Tibial artery (tissue), 4 donors: ENCODE measurements around the gene TRPC4AP.

Source experiments
- DNase-seq, 2 donors: peaks; one replicate each; pipeline ENCODE4 v3.0.0-alpha.2; 2019
- H3K27ac ChIP-seq, 2 donors: fragments of 200-600 bp; sonication (generic) in 1 of 2; 1 replicate in 1 of 2; 2 replicates in 1 of 2; pipeline ENCODE4 v1.5.1; 2018 to 2019; ENCODE audit warnings: mild to moderate bottlenecking in 1 of 2
- H3K27me3 ChIP-seq, 2 donors: fragments of 200-600 bp; sonication (generic) in 1 of 2; one replicate each; pipeline versions ENCODE4 v1.5.1 to v1.6.0; 2016 to 2019
- H3K36me3 ChIP-seq, 3 donors: fragments of 200-600 bp; sonication (generic) in 2 of 3; one replicate each; pipeline ENCODE4 v1.5.1; 2016 to 2019; ENCODE audit warnings: mild to moderate bottlenecking in 2 of 3
- H3K4me1 ChIP-seq, 4 donors: fragments of 200-600 bp; sonication (generic) in 2 of 4; 1 replicate in 3 of 4; 2 replicates in 1 of 4; pipeline ENCODE4 v1.5.1; 2016 to 2019
- H3K4me3 ChIP-seq, 2 donors: fragments of 200-600 bp; sonication (generic) in 1 of 2; 1 replicate in 1 of 2; 2 replicates in 1 of 2; pipeline ENCODE4 v1.5.1; 2018 to 2019; ENCODE audit warnings: mild to moderate bottlenecking in 2 of 2
- H3K9me3 ChIP-seq, 3 donors: fragments of 200-600 bp; sonication (generic) in 1 of 3; one replicate each; pipeline ENCODE4 v1.5.1; 2016 to 2019
- intact Hi-C: fragments of 100-400 bp; cut with DNase I; formaldehyde crosslinking; loops from one replicate; pipeline ENCODE4 v1.15.0; 2023; ENCODE audit warnings: low total_unique reads
- TF ChIP-seq, protein P1 (sequence below), 2 experiments: fragments of 200-600 bp in 1 of 2; fragments of 450-650 bp in 1 of 2; IDR thresholded peaks; one replicate each; pipeline ENCODE4 v1.5.1; 2017 to 2019; ENCODE audit warnings: antibody characterized with exemption in 2 of 2, mild to moderate bottlenecking in 1 of 2, moderate library complexity in 1 of 2

Gene TRPC4AP

DNA sequence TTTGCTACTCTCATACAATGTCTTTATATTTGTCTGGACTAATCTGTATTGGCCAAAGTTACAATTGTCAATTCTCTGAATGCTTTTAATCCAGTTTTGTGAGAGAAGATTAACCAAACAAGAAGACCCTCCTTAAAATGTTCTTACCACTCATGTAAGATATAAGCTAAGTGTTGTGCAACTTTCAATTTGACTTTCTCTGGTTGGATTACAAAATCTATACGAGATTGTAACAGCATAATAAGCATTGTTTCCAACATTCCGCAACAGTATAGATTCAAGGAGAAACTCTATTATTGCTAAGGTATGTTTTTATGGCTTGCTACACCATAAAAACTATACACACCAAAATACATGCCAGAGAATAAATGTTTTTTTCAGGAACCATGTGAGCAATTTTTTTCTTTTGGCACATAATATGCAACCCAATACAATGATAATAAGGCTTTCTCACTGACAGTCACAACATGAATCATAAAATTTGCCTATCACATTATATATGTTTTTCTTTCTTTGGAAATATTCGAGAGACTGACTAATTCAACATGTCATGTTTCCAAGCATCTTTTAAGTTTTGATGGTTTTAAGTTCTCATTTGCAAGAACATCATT, 12.2 kb upstream of the TRPC4AP start:
- no peak overlapping the region for H3K4me3 ChIP-seq
- H3K9me3 ChIP-seq: no peaks in the 10 kb centered on the region
- TF ChIP-seq, protein P1, sequence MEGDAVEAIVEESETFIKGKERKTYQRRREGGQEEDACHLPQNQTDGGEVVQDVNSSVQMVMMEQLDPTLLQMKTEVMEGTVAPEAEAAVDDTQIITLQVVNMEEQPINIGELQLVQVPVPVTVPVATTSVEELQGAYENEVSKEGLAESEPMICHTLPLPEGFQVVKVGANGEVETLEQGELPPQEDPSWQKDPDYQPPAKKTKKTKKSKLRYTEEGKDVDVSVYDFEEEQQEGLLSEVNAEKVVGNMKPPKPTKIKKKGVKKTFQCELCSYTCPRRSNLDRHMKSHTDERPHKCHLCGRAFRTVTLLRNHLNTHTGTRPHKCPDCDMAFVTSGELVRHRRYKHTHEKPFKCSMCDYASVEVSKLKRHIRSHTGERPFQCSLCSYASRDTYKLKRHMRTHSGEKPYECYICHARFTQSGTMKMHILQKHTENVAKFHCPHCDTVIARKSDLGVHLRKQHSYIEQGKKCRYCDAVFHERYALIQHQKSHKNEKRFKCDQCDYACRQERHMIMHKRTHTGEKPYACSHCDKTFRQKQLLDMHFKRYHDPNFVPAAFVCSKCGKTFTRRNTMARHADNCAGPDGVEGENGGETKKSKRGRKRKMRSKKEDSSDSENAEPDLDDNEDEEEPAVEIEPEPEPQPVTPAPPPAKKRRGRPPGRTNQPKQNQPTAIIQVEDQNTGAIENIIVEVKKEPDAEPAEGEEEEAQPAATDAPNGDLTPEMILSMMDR (IDR thresholded peaks at IDR 0.05): no peak
- H3K4me1 ChIP-seq: no peaks in the 10 kb centered on the region
- peaks cover 0 to 12% (median 4%) of the 10 kb centered on the region in 3 donors for H3K36me3 ChIP-seq
- intact Hi-C loops: no loop called here
- no peak overlapping the region for H3K27ac ChIP-seq
- DNase-seq: no peak
- no peaks in the 10 kb centered on the region for H3K27me3 ChIP-seq

DNA sequence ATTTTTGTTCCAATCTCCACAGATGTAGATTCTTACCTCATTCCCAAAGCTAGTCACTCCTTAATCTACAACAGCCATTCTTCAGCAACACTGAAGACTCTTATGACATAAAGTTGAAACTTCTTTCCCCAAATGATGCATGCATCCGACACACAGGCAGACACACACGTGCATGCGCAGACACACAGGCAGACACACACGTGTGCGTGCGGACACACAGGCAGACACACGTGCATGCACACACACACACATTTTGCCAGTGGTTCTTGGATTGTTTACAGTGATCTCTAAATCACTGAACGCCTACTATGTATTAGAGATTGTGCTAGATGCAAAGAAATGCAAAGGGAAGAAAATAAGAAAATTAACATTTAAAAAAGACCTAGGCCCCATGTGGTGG, 9.0 kb upstream of the TRPC4AP start:
- no peak for DNase-seq
- H3K9me3 ChIP-seq: no peaks in the 10 kb centered on the region
- H3K36me3 ChIP-seq: no peaks in the 10 kb centered on the region
- peaks cover 0 to 2% (median 0%) of the 10 kb centered on the region in 4 donors for H3K4me1 ChIP-seq
- H3K27ac ChIP-seq: no peak overlapping the region
- no peaks in the 10 kb centered on the region for H3K27me3 ChIP-seq
- TF ChIP-seq, protein P1 (IDR thresholded peaks at IDR 0.05): no peak
- no peak overlapping the region for H3K4me3 ChIP-seq
- intact Hi-C loops: no loop called here

DNA sequence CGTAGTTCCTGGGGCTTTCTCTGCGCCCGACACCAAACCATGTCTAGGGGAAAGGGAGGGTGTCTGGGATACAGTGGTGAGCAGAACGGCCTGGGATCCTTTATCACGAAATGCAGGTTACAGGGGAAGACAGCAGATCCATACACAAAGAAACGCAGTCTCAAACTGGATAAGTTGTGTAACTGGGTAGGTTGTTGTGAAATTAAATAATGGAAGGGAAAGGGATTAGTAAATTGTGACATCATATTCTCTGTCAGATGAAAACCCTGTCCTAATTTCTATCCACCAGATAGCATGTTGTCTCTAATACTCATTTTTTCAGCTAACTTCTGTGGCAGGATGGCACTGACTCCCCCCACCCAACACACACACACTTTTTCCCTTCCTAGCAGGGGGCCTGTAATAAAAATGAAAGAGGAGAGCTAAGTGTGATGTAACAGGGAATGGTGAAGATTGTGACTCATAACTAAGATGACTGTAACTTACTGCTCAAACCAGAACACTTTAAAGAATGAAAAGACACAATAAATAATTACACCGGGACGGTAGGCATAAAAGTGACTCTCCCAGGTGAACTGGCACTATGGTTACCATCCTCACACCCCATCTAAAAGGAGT, 769 bp upstream of the TRPC4AP start:
- Histone ChIP-seq H3K9me3 (no peaks in the 10 kb centered on the region), H3K4me1 (peaks cover 0 to 44% (median 16%) of the 10 kb centered on the region in 4 donors), H3K27ac (peak overlapping the region; percentile 88 to 93), H3K4me3 (peak overlapping the region; percentile 69 to 88), H3K36me3 (peaks cover 0 to 12% (median 0%) of the 10 kb centered on the region in 3 donors), H3K27me3 (no peaks in the 10 kb centered on the region)
- TF ChIP-seq, protein P1 (IDR thresholded peaks at IDR 0.05): no peak
- intact Hi-C loops: loop anchor here (5.0 to 10.0 kb wide), 2 partner anchors 51 to 221 kb away; partner anchors contain the start of genes EDEM2 and GGT7
- DNase-seq: no peak

DNA sequence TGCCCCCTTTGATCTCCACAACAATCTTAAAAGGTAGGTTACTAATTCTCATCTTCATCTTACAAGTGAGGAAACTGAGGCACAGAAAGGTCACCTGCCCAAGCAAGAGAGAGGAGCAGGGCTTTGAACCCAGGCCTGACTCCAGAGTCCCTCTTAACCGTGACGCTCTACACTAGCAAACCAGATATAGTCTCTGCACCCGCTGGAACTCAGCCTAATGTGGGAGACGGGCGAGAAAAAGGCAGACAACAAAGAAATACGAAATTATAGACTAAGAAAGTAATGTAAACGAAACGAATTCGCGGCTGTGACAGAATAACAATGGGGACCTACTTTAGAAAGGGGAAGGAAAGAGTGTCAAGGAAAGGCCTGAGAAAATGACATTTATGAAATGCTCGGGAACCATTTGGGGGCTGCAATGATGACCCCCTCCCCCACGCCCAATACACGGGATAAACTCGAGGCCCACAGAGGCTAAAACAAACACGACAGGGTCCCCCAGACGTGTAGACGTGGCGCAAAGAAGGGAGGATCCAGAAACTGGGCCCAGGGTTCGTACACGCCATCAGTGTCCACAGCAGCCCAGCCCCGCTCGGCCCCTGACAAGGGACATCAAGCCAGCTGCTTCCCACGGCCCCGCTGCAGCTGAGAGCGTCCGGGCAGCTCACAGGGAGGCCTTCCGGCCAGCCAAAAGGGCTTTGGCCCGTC, 637 bp downstream of the TRPC4AP start:
- TF ChIP-seq, protein P1 (IDR thresholded peaks at IDR 0.05): no peak
- peaks cover 0 to 49% (median 19%) of the 10 kb centered on the region in 4 donors for H3K4me1 ChIP-seq
- peak overlapping the region; percentile 69 to 88 for H3K4me3 ChIP-seq
- DNase-seq: peak in 1 of 2 donors; percentile 53
- H3K9me3 ChIP-seq: no peaks in the 10 kb centered on the region
- H3K36me3 ChIP-seq: peaks cover 0 to 17% (median 0%) of the 10 kb centered on the region in 3 donors
- H3K27ac ChIP-seq: peak overlapping the region; percentile 88 to 93
- no peaks in the 10 kb centered on the region for H3K27me3 ChIP-seq
- intact Hi-C loops: loop anchor here (5.0 to 10.0 kb wide), 2 partner anchors 53 to 220 kb away; partner anchors contain the start of genes EDEM2 and GGT7

DNA sequence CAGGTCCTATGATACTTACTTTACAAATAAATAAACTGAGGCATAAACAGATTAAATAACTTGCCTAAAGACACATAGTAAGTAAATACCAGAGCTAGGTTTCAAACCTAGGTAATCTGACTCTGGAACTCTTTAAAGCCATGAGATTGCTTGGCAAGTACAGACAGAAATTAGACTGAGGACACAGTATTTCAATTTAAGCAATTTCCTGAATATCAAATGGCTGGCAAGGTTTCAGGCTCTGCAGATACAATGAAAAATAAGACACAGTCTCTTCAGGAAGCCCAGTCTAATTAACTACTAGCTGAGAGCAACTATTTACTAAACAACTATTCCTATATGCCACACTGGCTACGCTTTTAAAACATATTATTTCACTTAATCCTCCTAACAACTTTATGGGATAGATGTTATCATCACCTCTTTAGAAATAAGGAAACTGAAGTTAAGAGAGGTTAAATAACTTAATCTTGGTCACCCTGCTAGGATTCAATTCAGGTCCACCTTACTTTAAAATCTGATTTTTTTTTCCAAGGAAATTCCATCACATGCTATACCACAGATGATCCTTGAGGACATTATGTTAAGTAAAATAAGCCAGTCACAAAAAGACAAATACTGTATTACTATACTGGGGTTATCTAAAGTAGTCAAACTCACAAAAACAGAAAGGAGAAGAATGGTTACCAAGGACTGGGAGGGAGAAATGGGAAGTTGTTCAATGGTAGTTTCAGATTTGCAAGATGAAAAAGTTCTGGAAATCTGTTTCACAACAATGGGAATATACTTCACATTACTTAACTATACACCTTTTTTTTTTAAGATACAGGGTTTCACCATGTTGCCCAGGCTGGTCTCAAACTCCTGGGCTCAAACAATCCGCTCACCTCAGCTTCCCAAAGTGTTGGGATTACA, 4.1 kb downstream of the TRPC4AP start:
- intact Hi-C loops: no loop called here
- no peaks in the 10 kb centered on the region for H3K9me3 ChIP-seq
- peaks cover 0 to 17% (median 0%) of the 10 kb centered on the region in 3 donors for H3K36me3 ChIP-seq
- H3K27me3 ChIP-seq: no peaks in the 10 kb centered on the region
- TF ChIP-seq, protein P1 (IDR thresholded peaks at IDR 0.05): no peak
- H3K4me1 ChIP-seq: peaks cover 0 to 48% (median 20%) of the 10 kb centered on the region in 4 donors
- H3K4me3 ChIP-seq: no peak overlapping the region
- no peak for DNase-seq
- H3K27ac ChIP-seq: no peak overlapping the region
